Mucosa of descending colon (tissue), 3 donors: ENCODE measurements around the gene FBXL13. TPM values are rescaled to one million over a fixed set of nuclear protein-coding genes. Genes with fewer than 3 reads are reported as not detected.

Experiments
- ATAC-seq: fragments of 200-7000 bp; cut with Tn5 transposase; one replicate; pipeline ENCODE4 v1.9.1; 2020; ENCODE audit warnings: mild to moderate bottlenecking, moderate library complexity
- DNase-seq, 3 donors: peaks; one replicate each; pipeline ENCODE4 v3.0.0-alpha.2; 2020
- H3K36me3 ChIP-seq: fragments of 200-600 bp; one replicate; pipeline ENCODE4 v1.8.0; 2021; ENCODE audit warnings: low read depth, mild to moderate bottlenecking
- H3K4me1 ChIP-seq: fragments of 200-600 bp; one replicate; pipeline ENCODE4 v1.8.0; 2021; ENCODE audit warnings: low read depth, mild to moderate bottlenecking
- H3K4me3 ChIP-seq: fragments of 200-600 bp; one replicate; pipeline ENCODE4 v1.8.0; 2021; ENCODE audit warnings: mild to moderate bottlenecking
- H3K9me3 ChIP-seq: fragments of 200-600 bp; one replicate; pipeline ENCODE4 v1.8.0; 2021; ENCODE audit warnings: mild to moderate bottlenecking
- CTCF ChIP-seq: fragments of 200-600 bp; IDR thresholded peaks from one replicate; pipeline ENCODE4 v1.8.0; 2022; ENCODE audit warnings: antibody characterized with exemption, mild to moderate bottlenecking
- intact Hi-C, 2 donors: fragments of 100-400 bp; cut with DNase I in 1 of 2; cut with micrococcal nuclease in 1 of 2; formaldehyde crosslinking; loops; one replicate each; pipeline versions ENCODE4 v1.11.0 to v1.11.1; 2022; cut with DNase I, micrococcal nuclease
- total RNA-seq, 3 donors: library from RNA; stranded (reverse); fragmentation: NEBNext Ultra II Directional in 2 of 3; extraction: Animal tissue kit (Norgen Biotek cat#: 25700) in 2 of 3; gene quantifications; one replicate each; pipeline versions ENCODE4 v1.2.1 to v1.2.4, GENCODE V29; 2021 to 2023
- donor health status: DM: no; HTN: no; CAD: no; lungs with moderate emphysema.
- donor health status: DM: no; HTN: no; CAD: no.
- donor health status: DM: no; HTN: yes; CAD: no.

FBXL13 gene
- total RNA-seq, 3 donors from 2014 or later: 0.65 to 1.8 (median 0.78) TPM

GRCh38 chr7:102953406-102953805 is 121.2 kb downstream of the FBXL13 start:
- no peak overlapping the region for H3K4me3 ChIP-seq
- H3K9me3 ChIP-seq: peaks cover 3% of the 10 kb centered on the region
- H3K4me1 ChIP-seq: no peaks in the 10 kb centered on the region
- TF ChIP-seq CTCF: no peak
- H3K36me3 ChIP-seq: no peaks in the 10 kb centered on the region
- intact Hi-C loops: no loop called here
- ATAC-seq (no peak), DNase-seq (no peak)

DNA sequence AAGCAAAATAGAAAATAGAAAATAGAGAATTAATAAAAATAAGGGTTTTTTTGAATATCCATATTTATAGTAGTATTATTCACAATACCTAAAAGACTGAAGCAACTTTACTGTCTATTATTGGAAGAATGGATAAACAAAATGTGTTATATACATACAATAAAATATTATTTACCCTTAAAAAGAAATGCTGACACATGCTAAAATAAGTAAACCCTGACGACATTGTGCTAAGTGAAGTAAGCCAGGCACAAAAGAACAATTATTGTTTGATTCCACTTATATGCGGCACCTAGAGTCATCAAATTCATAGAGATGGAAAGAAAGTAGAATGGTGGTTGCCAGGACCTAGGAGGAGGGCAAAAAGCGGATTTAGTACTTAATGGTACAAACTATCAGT is 122.8 kb downstream of the FBXL13 start:
- Histone ChIP-seq H3K9me3 (peaks cover 2% of the 10 kb centered on the region), H3K36me3 (no peaks in the 10 kb centered on the region), H3K4me1 (no peaks in the 10 kb centered on the region), H3K4me3 (no peak overlapping the region)
- no peak for TF ChIP-seq CTCF
- ATAC-seq (no peak), DNase-seq (no peak)
- intact Hi-C loops: no loop called here

DNA sequence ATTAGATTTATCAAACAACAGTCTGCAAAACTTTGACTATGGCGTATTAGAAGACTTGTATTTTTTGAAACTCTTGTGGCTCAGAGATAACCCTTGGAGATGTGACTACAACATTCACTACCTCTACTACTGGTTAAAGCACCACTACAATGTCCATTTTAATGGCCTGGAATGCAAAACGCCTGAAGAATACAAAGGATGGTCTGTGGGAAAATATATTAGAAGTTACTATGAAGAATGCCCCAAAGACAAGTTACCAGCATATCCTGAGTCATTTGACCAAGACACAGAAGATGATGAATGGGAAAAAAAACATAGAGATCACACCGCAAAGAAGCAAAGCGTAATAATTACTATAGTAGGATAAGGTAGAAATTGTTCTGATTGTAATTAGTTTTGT is 130.4 kb downstream of the FBXL13 start:
- ATAC-seq (no peak), DNase-seq (no peak)
- no peak for TF ChIP-seq CTCF
- H3K4me1 ChIP-seq: no peaks in the 10 kb centered on the region
- no peak overlapping the region for H3K4me3 ChIP-seq
- intact Hi-C loops: no loop called here
- no peaks in the 10 kb centered on the region for H3K36me3 ChIP-seq
- H3K9me3 ChIP-seq: no peaks in the 10 kb centered on the region

DNA sequence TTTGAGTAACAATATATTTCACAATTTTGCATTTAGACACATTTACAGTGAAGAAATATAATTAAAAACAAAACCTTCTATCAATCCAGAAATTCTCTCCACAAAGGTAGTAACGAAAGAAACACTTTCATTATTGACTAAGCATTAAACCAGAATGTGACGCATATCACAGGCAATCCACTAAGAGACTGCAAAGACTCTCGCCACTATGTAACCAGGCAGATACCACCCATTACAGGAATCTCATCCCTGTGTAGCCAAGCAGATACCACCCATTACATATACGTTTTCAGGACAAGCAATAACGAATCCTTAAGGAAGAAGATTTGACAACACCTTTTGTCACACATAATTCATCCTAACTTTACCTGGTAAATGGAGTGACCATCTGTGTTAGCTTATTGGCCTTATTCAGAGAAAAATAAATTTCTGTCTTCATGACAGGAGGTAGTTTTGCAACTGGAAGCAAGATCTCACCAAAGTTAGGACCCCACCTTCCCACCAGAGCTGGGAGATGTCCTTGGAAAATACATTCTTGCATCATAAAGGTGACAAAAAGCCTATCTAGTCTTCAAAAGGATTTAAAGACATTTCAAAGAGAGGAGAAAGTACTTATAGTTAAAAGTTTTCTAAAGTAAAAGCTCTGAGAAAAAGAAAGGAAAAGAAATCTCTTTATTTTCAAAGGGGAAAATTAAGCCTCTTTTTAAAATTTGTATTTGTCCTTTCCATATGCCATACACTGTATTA is 131.0 kb downstream of the FBXL13 start:
- TF ChIP-seq CTCF: no peak
- no peak for DNase-seq
- no peaks in the 10 kb centered on the region for H3K9me3 ChIP-seq
- intact Hi-C loops: no loop called here
- no peaks in the 10 kb centered on the region for H3K36me3 ChIP-seq
- H3K4me1 ChIP-seq: no peaks in the 10 kb centered on the region
- no peak for ATAC-seq
- no peak overlapping the region for H3K4me3 ChIP-seq

DNA sequence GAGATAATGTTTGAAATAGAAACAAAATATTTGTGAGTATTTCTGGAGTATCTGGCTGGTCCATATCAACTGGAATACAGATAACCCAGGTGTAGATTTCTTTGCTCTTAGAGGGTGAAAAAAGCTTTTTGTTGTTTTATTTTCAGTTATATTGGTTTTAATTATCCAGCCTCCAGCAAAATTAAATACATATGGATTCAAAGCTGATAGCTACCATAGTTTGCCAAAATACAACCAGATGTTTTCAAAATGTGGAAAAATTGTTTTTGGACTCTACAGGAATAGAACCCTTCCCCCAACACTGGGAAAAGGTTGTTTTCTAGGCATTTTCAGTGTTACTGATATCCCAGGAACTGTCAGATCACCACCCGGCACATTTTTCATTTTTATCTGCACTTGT is 131.7 kb downstream of the FBXL13 start:
- Histone ChIP-seq H3K4me1 (no peaks in the 10 kb centered on the region), H3K36me3 (no peaks in the 10 kb centered on the region), H3K4me3 (no peak overlapping the region), H3K9me3 (no peaks in the 10 kb centered on the region)
- DNase-seq (no peak), ATAC-seq (no peak)
- no peak for TF ChIP-seq CTCF
- intact Hi-C loops: no loop called here
